ENCODE measurements around the gene MELK. TPM values are rescaled to one million over a fixed set of nuclear protein-coding genes. Genes with fewer than 3 reads are reported as not detected.

MELK gene
- total and polyA plus RNA-seq, 2 donors (not counting 3 experiments of a cell fraction or from before 2014, with no cell fraction given): 19.1 to 52.1 TPM

GRCh38 chr9:36609306-36609705 is 36.6 kb downstream of the MELK start:
- Histone ChIP-seq H3K4me1 (ENCODE audit: control insufficient read depth, extremely low read depth, insufficient read depth, low read length) (no peaks in the 10 kb centered on the region), H3K27me3 (ENCODE audit: control insufficient read depth in 2 of 2, insufficient read depth in 2 of 2, low read length in 2 of 2) (no peaks in the 10 kb centered on the region), H3K79me2 (ENCODE audit: control insufficient read depth, insufficient read depth, low read length) (peaks cover 14% of the 10 kb centered on the region), H3K9me3 (replicated peaks; ENCODE audit: control insufficient read depth, insufficient read depth, low read length) (no peaks in the 10 kb centered on the region), H3K9me1 (replicated peaks; ENCODE audit: control insufficient read depth, extremely low read depth, insufficient read depth, low read length) (no peaks in the 10 kb centered on the region), H3K9ac (replicated peaks; ENCODE audit: extremely low read depth, insufficient read depth, low read length) (no peak overlapping the region), H3K27ac (ENCODE audit: insufficient read depth, low read depth, low read length) (no peak overlapping the region), H3K36me3 (ENCODE audit: control insufficient read depth in 2 of 2, extremely low read depth in 1 of 2, insufficient read depth in 2 of 2, low read length in 2 of 2) (peaks cover 0 to 7% of the 10 kb centered on the region in 2 experiments), H2AFZ (ENCODE audit: low read depth, low read length) (no peak overlapping the region), H3K4me3 (replicated peaks in 1 of 3; ENCODE audit: insufficient read depth in 1 of 3, low read depth in 1 of 3, low read length in 3 of 3) (no peak overlapping the region), H3K4me2 (ENCODE audit: insufficient read depth, low read length) (no peak overlapping the region), H4K20me1 (replicated peaks; ENCODE audit: control insufficient read depth, extremely low read depth, insufficient read depth, low read length) (no peaks in the 10 kb centered on the region)
- DNase-seq (ENCODE audit: low read depth, low spot score): no peak
- POLR2A ChIA-PET: interaction anchor here (0.7 kb wide), 1 partner anchor 55 kb away, joined by 4 read pairs; no protein-coding TSS in a partner anchor
- no TSS peak for BruUV-seq (replicated peaks)
- TF ChIP-seq EZH2 (IDR thresholded peaks at IDR 0.05; ENCODE audit: borderline replicate concordance, low read depth, low read length, severe bottlenecking): no peak
- TF ChIP-seq CTCF (IDR thresholded peaks at IDR 0.05; ENCODE audit: extremely low read depth in 1 of 2, insufficient read depth in 1 of 2, low read depth in 1 of 2, low read length in 2 of 2): no peak
- TF ChIP-seq MYC (IDR thresholded peaks at IDR 0.05; ENCODE audit: low read depth, low read length): no peak
- no peak for TF ChIP-seq MAX (IDR thresholded peaks at IDR 0.05; ENCODE audit: insufficient read depth, insufficient read length)
- TF ChIP-seq GATA2 (IDR thresholded peaks at IDR 0.05; ENCODE audit: insufficient read depth, insufficient read length, low read depth, low read length): no peak
- TF ChIP-seq POLR2AphosphoS5 (IDR thresholded peaks at IDR 0.05; ENCODE audit: insufficient read depth, low read depth, low read length): no peak
- TF ChIP-seq FOS (IDR thresholded peaks at IDR 0.05; ENCODE audit: borderline replicate concordance, insufficient read depth, low read length): no peak
- no peak for TF ChIP-seq JUN (IDR thresholded peaks at IDR 0.05; ENCODE audit: borderline replicate concordance, insufficient read depth, insufficient read length, low read depth)
- TF ChIP-seq POLR2A (IDR thresholded peaks at IDR 0.05; ENCODE audit: low read depth, low read length): no peak
- intact Hi-C loops (cut with micrococcal nuclease): no loop called here
- no peak for FAIRE-seq
- CTCF ChIA-PET: interaction anchor here (1.0 to 2.3 kb wide), 2 partner anchors 23 to 24 kb away, joined by 3 to 9 read pairs; no protein-coding TSS in a partner anchor
- dilution Hi-C loops (cut with MboI; ENCODE audit: extremely low pct_ligation_motif_present, low sequenced_read_pairs): no loop called here

All from endothelial cell of umbilical vein (primary cell).